WTC11 (cell line): ENCODE measurements around the gene IRF2BP1. TPM values are rescaled to one million over a fixed set of nuclear protein-coding genes. Genes with fewer than 3 reads are reported as not detected.

Experiments
- ATAC-seq: fragments of 200-7000 bp; cut with Tn5 transposase; 2 replicates; pipeline ENCODE4 v1.10.0; 2021; ENCODE audit warnings: mild to moderate bottlenecking, moderate library complexity
- CTCF ChIA-PET: fragments of 300-600 bp; sonication (Branson Sonifier 250); formaldehyde crosslinking; loops from one replicate; lab custom pipeline; 2021; ENCODE audit warnings: antibody characterized with exemption; lab: Charles Lee
- POLR2A ChIA-PET: fragments of 350-600 bp; sonication (Branson Sonifier 250); formaldehyde crosslinking; loops from one replicate; lab custom pipeline; 2021; ENCODE audit warnings: antibody characterized with exemption; lab: Charles Lee
- DNase-seq: peaks from one replicate; pipeline ENCODE4 v3.0.0; 2021; ENCODE audit warnings: low spot score
- H3K27ac Mint-ChIP-seq: 2 replicates; pipeline ENCODE4 v1.8.0; 2021; ENCODE audit warnings: mixed read lengths
- H3K27me3 Mint-ChIP-seq: 2 replicates; pipeline ENCODE4 v1.8.0; 2021; ENCODE audit warnings: low read depth, mild to moderate bottlenecking, moderate library complexity, mixed read lengths
- H3K36me3 Mint-ChIP-seq: 2 replicates; pipeline ENCODE4 v1.8.0; 2021; ENCODE audit warnings: mixed read lengths
- H3K4me1 Mint-ChIP-seq: 2 replicates; pipeline ENCODE4 v1.8.0; 2022; ENCODE audit warnings: mixed read lengths
- H3K4me3 Mint-ChIP-seq: 2 replicates; pipeline ENCODE4 v1.8.0; 2021; ENCODE audit warnings: mild to moderate bottlenecking, moderate library complexity, mixed read lengths
- H3K9me3 Mint-ChIP-seq: 2 replicates; pipeline ENCODE4 v1.8.0; 2021; ENCODE audit warnings: mixed read lengths
- ARID4B ChIP-seq: sonication (generic); formaldehyde crosslinking; IDR thresholded peaks from 2 replicates; pipeline ENCODE4 v1.8.0; 2023; ENCODE audit warnings: missing genetic modification reagents, mild to moderate bottlenecking, borderline replicate concordance
- CREB1 ChIP-seq: sonication (generic); formaldehyde crosslinking; IDR thresholded peaks from 2 replicates; pipeline ENCODE4 v1.8.0; 2023; ENCODE audit warnings: mild to moderate bottlenecking, missing genetic modification reagents
- FOXJ3 ChIP-seq: sonication (generic); formaldehyde crosslinking; IDR thresholded peaks from 2 replicates; pipeline ENCODE4 v1.9.0; 2021; ENCODE audit warnings: missing genetic modification reagents, mild to moderate bottlenecking, borderline replicate concordance
- HMGA2 ChIP-seq: fragments of 250-450 bp; sonication (Bioruptor Pico); IDR thresholded peaks from 2 replicates; pipeline ENCODE4 v1.4.0; 2021; ENCODE audit warnings: mild to moderate bottlenecking, moderate library complexity
- IRF2 ChIP-seq: sonication (generic); formaldehyde crosslinking; IDR thresholded peaks from 2 replicates; pipeline ENCODE4 v1.8.0; 2022; ENCODE audit warnings: low read depth, missing genetic modification reagents, borderline replicate concordance
- TCF7 ChIP-seq: sonication (generic); formaldehyde crosslinking; IDR thresholded peaks from 2 replicates; pipeline ENCODE4 v1.8.0; 2022; ENCODE audit warnings: mild to moderate bottlenecking, low read depth, missing genetic modification reagents, moderate library complexity
- TP53 ChIP-seq: sonication (generic); formaldehyde crosslinking; IDR thresholded peaks from 2 replicates; pipeline ENCODE4 v1.8.1; 2023; ENCODE audit warnings: mild to moderate bottlenecking, missing genetic modification reagents
- ZNF138 ChIP-seq: sonication (generic); formaldehyde crosslinking; conservative IDR thresholded peaks from 2 replicates; pipeline ENCODE4 v1.8.1; 2022; ENCODE audit warnings: mild to moderate bottlenecking, moderate library complexity, missing genetic modification reagents
- ZNF232 ChIP-seq: sonication (generic); formaldehyde crosslinking; IDR thresholded peaks from 2 replicates; pipeline ENCODE4 v1.8.0; 2022; ENCODE audit warnings: mild to moderate bottlenecking, missing genetic modification reagents
- ZNF263 ChIP-seq: sonication (generic); formaldehyde crosslinking; IDR thresholded peaks from 2 replicates; pipeline ENCODE4 v1.8.1; 2022; ENCODE audit warnings: low read depth, mild to moderate bottlenecking, moderate library complexity, missing genetic modification reagents
- ZNF416 ChIP-seq: fragments of 250-450 bp; sonication (Bioruptor Pico); IDR thresholded peaks from 2 replicates; pipeline ENCODE4 v1.9.0; 2021; ENCODE audit warnings: mild to moderate bottlenecking, inconsistent platforms
- ZNF423 ChIP-seq: fragments of 250-450 bp; sonication (Bioruptor Pico); IDR thresholded peaks from 2 replicates; pipeline ENCODE4 v2.1.2; 2022; ENCODE audit warnings: mild to moderate bottlenecking, moderate library complexity
- ZNF671 ChIP-seq: fragments of 250-450 bp; sonication (Bioruptor Pico); IDR thresholded peaks from 2 replicates; pipeline ENCODE4 v1.8.0; 2021; ENCODE audit warnings: mild to moderate bottlenecking
- total RNA-seq: library from RNA; stranded (reverse); gene quantifications from 3 replicates; pipeline ENCODE4 v1.2.3, GENCODE V29; 2021
- TF ChIP-seq, protein P1 (sequence below): sonication (generic); formaldehyde crosslinking; IDR thresholded peaks from 2 replicates; pipeline ENCODE4 v1.8.1; 2022; ENCODE audit warnings: low read depth, mild to moderate bottlenecking, moderate library complexity, missing genetic modification reagents, borderline replicate concordance
- TF ChIP-seq, protein P2 (sequence below): fragments of 250-450 bp; sonication (Bioruptor Pico); IDR thresholded peaks from 2 replicates; pipeline ENCODE4 v1.9.0; 2021; ENCODE audit warnings: mild to moderate bottlenecking
- TF ChIP-seq, protein P3 (sequence below): sonication (generic); formaldehyde crosslinking; IDR thresholded peaks from 2 replicates; pipeline ENCODE4 v1.8.0; 2023; ENCODE audit warnings: missing genetic modification reagents
- TF ChIP-seq, protein P4 (sequence below): fragments of 250-450 bp; sonication (Bioruptor Pico); IDR thresholded peaks from 2 replicates; pipeline ENCODE4 v1.9.0; 2021; ENCODE audit warnings: mild to moderate bottlenecking
- TF ChIP-seq, protein P5 (sequence below): sonication (generic); formaldehyde crosslinking; IDR thresholded peaks from 2 replicates; pipeline ENCODE4 v1.8.1; 2023; ENCODE audit warnings: mild to moderate bottlenecking, missing genetic modification reagents, moderate library complexity

IRF2BP1 gene
- total RNA-seq, 1 experiment from 2014 or later: 30.3 TPM

DNA sequence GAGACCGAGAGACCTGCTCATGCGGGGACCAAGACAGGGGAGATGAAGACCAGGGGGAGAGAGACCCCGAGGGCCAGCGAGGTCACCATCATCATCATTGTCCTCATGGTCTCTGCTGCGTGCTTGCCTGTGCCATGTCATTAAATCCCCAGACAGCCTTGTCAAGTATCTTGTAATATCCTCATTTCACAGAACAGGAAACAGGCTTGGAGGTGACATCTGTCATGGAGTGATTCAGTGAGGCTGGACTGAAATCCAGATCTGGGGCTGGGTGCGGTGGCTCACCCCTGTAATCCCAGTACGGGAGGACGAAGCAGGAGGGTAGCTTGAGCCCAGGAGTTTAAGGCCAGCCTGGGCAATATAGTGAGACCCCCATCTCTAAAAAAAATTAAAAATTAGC, 34.5 kb upstream of the IRF2BP1 start:
- Mint-ChIP-seq H3K36me3 (no peaks in the 10 kb centered on the region), H3K9me3 (no peaks in the 10 kb centered on the region), H3K4me3 (no peak overlapping the region), H3K27me3 (peaks cover under 1% of the 10 kb centered on the region; the same call in 1 of the 2 replicates), H3K27ac (no peak overlapping the region), H3K4me1 (no peaks in the 10 kb centered on the region; the same call in 1 of the 2 replicates)
- TF ChIP-seq, protein P1, sequence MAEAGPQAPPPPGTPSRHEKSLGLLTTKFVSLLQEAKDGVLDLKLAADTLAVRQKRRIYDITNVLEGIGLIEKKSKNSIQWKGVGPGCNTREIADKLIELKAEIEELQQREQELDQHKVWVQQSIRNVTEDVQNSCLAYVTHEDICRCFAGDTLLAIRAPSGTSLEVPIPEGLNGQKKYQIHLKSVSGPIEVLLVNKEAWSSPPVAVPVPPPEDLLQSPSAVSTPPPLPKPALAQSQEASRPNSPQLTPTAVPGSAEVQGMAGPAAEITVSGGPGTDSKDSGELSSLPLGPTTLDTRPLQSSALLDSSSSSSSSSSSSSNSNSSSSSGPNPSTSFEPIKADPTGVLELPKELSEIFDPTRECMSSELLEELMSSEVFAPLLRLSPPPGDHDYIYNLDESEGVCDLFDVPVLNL (CRISPR knock-in tag): no peak
- TF ChIP-seq IRF2 (CRISPR knock-in tag): no peak
- TF ChIP-seq ZNF423 (CRISPR knock-in tag): no peak
- TF ChIP-seq, protein P2, sequence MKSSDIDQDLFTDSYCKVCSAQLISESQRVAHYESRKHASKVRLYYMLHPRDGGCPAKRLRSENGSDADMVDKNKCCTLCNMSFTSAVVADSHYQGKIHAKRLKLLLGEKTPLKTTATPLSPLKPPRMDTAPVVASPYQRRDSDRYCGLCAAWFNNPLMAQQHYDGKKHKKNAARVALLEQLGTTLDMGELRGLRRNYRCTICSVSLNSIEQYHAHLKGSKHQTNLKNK (CRISPR knock-in tag): no peak
- TF ChIP-seq HMGA2 (CRISPR knock-in tag): no peak
- TF ChIP-seq ZNF263 (CRISPR knock-in tag): no peak
- TF ChIP-seq, protein P3, sequence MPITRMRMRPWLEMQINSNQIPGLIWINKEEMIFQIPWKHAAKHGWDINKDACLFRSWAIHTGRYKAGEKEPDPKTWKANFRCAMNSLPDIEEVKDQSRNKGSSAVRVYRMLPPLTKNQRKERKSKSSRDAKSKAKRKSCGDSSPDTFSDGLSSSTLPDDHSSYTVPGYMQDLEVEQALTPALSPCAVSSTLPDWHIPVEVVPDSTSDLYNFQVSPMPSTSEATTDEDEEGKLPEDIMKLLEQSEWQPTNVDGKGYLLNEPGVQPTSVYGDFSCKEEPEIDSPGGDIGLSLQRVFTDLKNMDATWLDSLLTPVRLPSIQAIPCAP: no peak
- no peak for TF ChIP-seq ZNF671 (CRISPR knock-in tag)
- TF ChIP-seq TP53 (CRISPR knock-in tag): no peak
- no peak for TF ChIP-seq FOXJ3 (CRISPR knock-in tag)
- no peak for TF ChIP-seq TCF7
- no peak for TF ChIP-seq ZNF416
- no peak for TF ChIP-seq ZNF138 (CRISPR knock-in tag)
- no peak for TF ChIP-seq ARID4B (CRISPR knock-in tag)
- TF ChIP-seq, protein P4, sequence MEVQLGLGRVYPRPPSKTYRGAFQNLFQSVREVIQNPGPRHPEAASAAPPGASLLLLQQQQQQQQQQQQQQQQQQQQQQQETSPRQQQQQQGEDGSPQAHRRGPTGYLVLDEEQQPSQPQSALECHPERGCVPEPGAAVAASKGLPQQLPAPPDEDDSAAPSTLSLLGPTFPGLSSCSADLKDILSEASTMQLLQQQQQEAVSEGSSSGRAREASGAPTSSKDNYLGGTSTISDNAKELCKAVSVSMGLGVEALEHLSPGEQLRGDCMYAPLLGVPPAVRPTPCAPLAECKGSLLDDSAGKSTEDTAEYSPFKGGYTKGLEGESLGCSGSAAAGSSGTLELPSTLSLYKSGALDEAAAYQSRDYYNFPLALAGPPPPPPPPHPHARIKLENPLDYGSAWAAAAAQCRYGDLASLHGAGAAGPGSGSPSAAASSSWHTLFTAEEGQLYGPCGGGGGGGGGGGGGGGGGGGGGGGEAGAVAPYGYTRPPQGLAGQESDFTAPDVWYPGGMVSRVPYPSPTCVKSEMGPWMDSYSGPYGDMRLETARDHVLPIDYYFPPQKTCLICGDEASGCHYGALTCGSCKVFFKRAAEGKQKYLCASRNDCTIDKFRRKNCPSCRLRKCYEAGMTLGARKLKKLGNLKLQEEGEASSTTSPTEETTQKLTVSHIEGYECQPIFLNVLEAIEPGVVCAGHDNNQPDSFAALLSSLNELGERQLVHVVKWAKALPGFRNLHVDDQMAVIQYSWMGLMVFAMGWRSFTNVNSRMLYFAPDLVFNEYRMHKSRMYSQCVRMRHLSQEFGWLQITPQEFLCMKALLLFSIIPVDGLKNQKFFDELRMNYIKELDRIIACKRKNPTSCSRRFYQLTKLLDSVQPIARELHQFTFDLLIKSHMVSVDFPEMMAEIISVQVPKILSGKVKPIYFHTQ (CRISPR knock-in tag): no peak
- TF ChIP-seq CREB1 (CRISPR knock-in tag): no peak
- no peak for TF ChIP-seq ZNF232 (CRISPR knock-in tag)
- TF ChIP-seq, protein P5, sequence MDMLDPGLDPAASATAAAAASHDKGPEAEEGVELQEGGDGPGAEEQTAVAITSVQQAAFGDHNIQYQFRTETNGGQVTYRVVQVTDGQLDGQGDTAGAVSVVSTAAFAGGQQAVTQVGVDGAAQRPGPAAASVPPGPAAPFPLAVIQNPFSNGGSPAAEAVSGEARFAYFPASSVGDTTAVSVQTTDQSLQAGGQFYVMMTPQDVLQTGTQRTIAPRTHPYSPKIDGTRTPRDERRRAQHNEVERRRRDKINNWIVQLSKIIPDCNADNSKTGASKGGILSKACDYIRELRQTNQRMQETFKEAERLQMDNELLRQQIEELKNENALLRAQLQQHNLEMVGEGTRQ: no peak
- POLR2A ChIA-PET: no interaction called here
- CTCF ChIA-PET: interaction anchor here (0.9 to 1.8 kb wide), 4 partner anchors 18 to 784 kb away, joined by 3 to 11 read pairs (median 4); partner anchors contain the start of gene MYPOP
- DNase-seq: no peak
- ATAC-seq: no peak
